BE2C (cell line): Measurements from ENCODE around the gene CCR5AS.

Experiments used
- DNase-seq: peaks from one replicate; pipeline ENCODE4 v3.0.0-alpha.2; 2020
- H3K27me3 ChIP-seq: fragments of 250-450 bp; sonication (Bioruptor Pico); 2 replicates; pipeline ENCODE4 v1.5.1; 2020; ENCODE audit warnings: mild to moderate bottlenecking
- H3K36me3 ChIP-seq: fragments of 250-450 bp; sonication (Bioruptor Pico); 2 replicates; pipeline ENCODE4 v1.5.1; 2020; ENCODE audit warnings: mild to moderate bottlenecking
- H3K4me1 ChIP-seq: fragments of 250-450 bp; sonication (Bioruptor Pico); 2 replicates; pipeline ENCODE4 v1.5.1; 2020
- H3K4me3 ChIP-seq: 2 replicates; pipeline ENCODE4 v1.5.1; 2011; ENCODE audit warnings: low read depth, low read length
- H3K9me3 ChIP-seq: fragments of 250-450 bp; sonication (Bioruptor Pico); 2 replicates; pipeline ENCODE4 v1.5.1; 2020
- CTCF ChIP-seq: IDR thresholded peaks from 2 replicates; pipeline ENCODE4 v1.5.1; 2012; ENCODE audit warnings: mild to moderate bottlenecking, low read depth, low read length

CCR5AS gene

GRCh38 chr3:46453526-46454208, 46.8 kb upstream of the CCR5AS start:
- no peak overlapping the region for H3K4me3 ChIP-seq
- H3K9me3 ChIP-seq: no peaks in the 10 kb centered on the region
- no peaks in the 10 kb centered on the region for H3K36me3 ChIP-seq
- H3K4me1 ChIP-seq: no peaks in the 10 kb centered on the region
- no peaks in the 10 kb centered on the region for H3K27me3 ChIP-seq
- DNase-seq: no peak
- TF ChIP-seq CTCF: no peak

GRCh38 chr3:46449755-46450552, 43.1 kb upstream of the CCR5AS start:
- peak; percentile 24 for DNase-seq
- peak; percentile 58 for TF ChIP-seq CTCF
- H3K27me3 ChIP-seq: no peaks in the 10 kb centered on the region
- H3K36me3 ChIP-seq: no peaks in the 10 kb centered on the region
- H3K4me3 ChIP-seq: no peak overlapping the region
- H3K4me1 ChIP-seq: no peaks in the 10 kb centered on the region
- H3K9me3 ChIP-seq: no peaks in the 10 kb centered on the region

- no peaks in the 10 kb centered on the region for H3K27me3 ChIP-seq
- no peak overlapping the region for H3K4me3 ChIP-seq
- H3K4me1 ChIP-seq: no peaks in the 10 kb centered on the region
- no peaks in the 10 kb centered on the region for H3K36me3 ChIP-seq
- TF ChIP-seq CTCF: no peak
- no peak for DNase-seq
- no peaks in the 10 kb centered on the region for H3K9me3 ChIP-seq
Observed at GRCh38 chr3:46448721-46449120, 41.9 kb upstream of the CCR5AS start.

- TF ChIP-seq CTCF: no peak
- H3K4me1 ChIP-seq: no peaks in the 10 kb centered on the region
- no peaks in the 10 kb centered on the region for H3K9me3 ChIP-seq
- no peaks in the 10 kb centered on the region for H3K27me3 ChIP-seq
- H3K4me3 ChIP-seq: no peak overlapping the region
- no peak for DNase-seq
- H3K36me3 ChIP-seq: no peaks in the 10 kb centered on the region
Observed at GRCh38 chr3:46447228-46447985, 40.5 kb upstream of the CCR5AS start.

- peak; percentile 66 for TF ChIP-seq CTCF
- no peaks in the 10 kb centered on the region for H3K9me3 ChIP-seq
- no peaks in the 10 kb centered on the region for H3K36me3 ChIP-seq
- DNase-seq: peak; percentile 36
- no peaks in the 10 kb centered on the region for H3K27me3 ChIP-seq
- no peak overlapping the region for H3K4me3 ChIP-seq
- H3K4me1 ChIP-seq: no peaks in the 10 kb centered on the region
Observed at GRCh38 chr3:46442576-46443530, 36.0 kb upstream of the CCR5AS start.
